Tibial artery (tissue), 4 donors: ENCODE results near the gene KCNK1.

ENCODE experiments used
- DNase-seq, 2 donors: peaks; one replicate each; pipeline ENCODE4 v3.0.0-alpha.2; 2019
- H3K27ac ChIP-seq, 2 donors: fragments of 200-600 bp; sonication (generic) in 1 of 2; 1 replicate in 1 of 2; 2 replicates in 1 of 2; pipeline ENCODE4 v1.5.1; 2018 to 2019; ENCODE audit warnings: mild to moderate bottlenecking in 1 of 2
- H3K27me3 ChIP-seq, 2 donors: fragments of 200-600 bp; sonication (generic) in 1 of 2; one replicate each; pipeline versions ENCODE4 v1.5.1 to v1.6.0; 2016 to 2019
- H3K36me3 ChIP-seq, 3 donors: fragments of 200-600 bp; sonication (generic) in 2 of 3; one replicate each; pipeline ENCODE4 v1.5.1; 2016 to 2019; ENCODE audit warnings: mild to moderate bottlenecking in 2 of 3
- H3K4me1 ChIP-seq, 4 donors: fragments of 200-600 bp; sonication (generic) in 2 of 4; 1 replicate in 3 of 4; 2 replicates in 1 of 4; pipeline ENCODE4 v1.5.1; 2016 to 2019
- H3K4me3 ChIP-seq, 2 donors: fragments of 200-600 bp; sonication (generic) in 1 of 2; 1 replicate in 1 of 2; 2 replicates in 1 of 2; pipeline ENCODE4 v1.5.1; 2018 to 2019; ENCODE audit warnings: mild to moderate bottlenecking in 2 of 2
- H3K9me3 ChIP-seq, 3 donors: fragments of 200-600 bp; sonication (generic) in 1 of 3; one replicate each; pipeline ENCODE4 v1.5.1; 2016 to 2019
- intact Hi-C: fragments of 100-400 bp; cut with DNase I; formaldehyde crosslinking; loops from one replicate; pipeline ENCODE4 v1.15.0; 2023; ENCODE audit warnings: low total_unique reads
- TF ChIP-seq, protein P1 (sequence below), 2 experiments: fragments of 200-600 bp in 1 of 2; fragments of 450-650 bp in 1 of 2; IDR thresholded peaks; one replicate each; pipeline ENCODE4 v1.5.1; 2017 to 2019; ENCODE audit warnings: antibody characterized with exemption in 2 of 2, mild to moderate bottlenecking in 1 of 2, moderate library complexity in 1 of 2

KCNK1 gene

DNA sequence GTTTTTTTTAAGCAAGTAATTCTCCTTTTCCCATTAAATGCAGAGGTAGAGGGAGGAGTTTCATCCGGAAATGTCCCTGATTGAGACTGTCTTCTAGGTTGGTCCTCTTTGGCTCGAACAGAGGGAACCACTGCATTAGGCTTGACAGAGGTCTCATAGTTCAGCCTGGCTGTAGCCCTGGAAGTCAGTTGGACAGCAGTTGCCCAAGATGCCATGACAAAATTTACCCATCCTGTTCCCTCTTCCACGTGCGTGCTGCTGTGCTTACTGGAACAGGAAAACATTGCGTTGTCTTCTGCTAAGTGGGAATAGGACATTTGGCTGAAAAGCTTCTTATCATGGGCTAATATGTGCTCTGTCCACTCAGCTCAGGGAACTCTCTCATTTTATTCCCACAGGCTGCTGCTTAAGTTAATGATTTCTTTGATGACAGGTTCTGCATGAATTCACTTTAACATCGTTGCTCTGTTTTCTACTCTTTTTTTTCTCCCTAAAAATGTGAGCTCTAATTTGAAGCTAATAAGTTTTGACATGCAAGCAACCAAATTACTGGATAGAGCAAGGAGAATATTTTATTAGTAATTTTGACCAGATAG lies 18.0 kb downstream of the KCNK1 start:
- Histone ChIP-seq H3K27me3 (no peaks in the 10 kb centered on the region), H3K9me3 (no peaks in the 10 kb centered on the region), H3K36me3 (no peaks in the 10 kb centered on the region), H3K4me3 (no peak overlapping the region), H3K27ac (no peak overlapping the region), H3K4me1 (no peaks in the 10 kb centered on the region)
- DNase-seq = no peak
- TF ChIP-seq, protein P1, sequence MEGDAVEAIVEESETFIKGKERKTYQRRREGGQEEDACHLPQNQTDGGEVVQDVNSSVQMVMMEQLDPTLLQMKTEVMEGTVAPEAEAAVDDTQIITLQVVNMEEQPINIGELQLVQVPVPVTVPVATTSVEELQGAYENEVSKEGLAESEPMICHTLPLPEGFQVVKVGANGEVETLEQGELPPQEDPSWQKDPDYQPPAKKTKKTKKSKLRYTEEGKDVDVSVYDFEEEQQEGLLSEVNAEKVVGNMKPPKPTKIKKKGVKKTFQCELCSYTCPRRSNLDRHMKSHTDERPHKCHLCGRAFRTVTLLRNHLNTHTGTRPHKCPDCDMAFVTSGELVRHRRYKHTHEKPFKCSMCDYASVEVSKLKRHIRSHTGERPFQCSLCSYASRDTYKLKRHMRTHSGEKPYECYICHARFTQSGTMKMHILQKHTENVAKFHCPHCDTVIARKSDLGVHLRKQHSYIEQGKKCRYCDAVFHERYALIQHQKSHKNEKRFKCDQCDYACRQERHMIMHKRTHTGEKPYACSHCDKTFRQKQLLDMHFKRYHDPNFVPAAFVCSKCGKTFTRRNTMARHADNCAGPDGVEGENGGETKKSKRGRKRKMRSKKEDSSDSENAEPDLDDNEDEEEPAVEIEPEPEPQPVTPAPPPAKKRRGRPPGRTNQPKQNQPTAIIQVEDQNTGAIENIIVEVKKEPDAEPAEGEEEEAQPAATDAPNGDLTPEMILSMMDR (IDR thresholded peaks at IDR 0.05) = no peak
- intact Hi-C loops = no loop called here

DNA sequence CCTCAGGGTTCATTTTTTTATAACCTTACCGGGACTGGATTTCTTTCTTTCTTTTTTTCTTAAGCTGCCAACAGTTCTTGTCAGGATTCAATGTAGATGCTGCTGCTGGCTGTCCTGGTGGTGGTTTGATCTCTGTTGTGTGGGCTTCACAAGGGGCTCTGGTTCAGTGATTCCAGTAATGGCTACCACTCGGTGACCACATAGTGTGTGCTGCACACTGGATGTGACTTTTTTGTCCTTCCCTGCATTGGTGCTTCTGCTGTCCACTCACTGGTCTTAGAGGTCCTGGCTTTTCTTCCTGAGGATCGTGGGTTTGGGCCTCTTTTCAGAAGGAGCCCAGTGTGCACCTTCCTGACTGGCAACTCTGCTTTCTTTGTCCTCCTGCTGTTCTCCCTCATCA lies 18.5 kb downstream of the KCNK1 start:
- intact Hi-C loops = no loop called here
- Histone ChIP-seq H3K4me3 (no peak overlapping the region), H3K9me3 (no peaks in the 10 kb centered on the region), H3K27ac (no peak overlapping the region), H3K4me1 (no peaks in the 10 kb centered on the region), H3K36me3 (no peaks in the 10 kb centered on the region), H3K27me3 (no peaks in the 10 kb centered on the region)
- no peak for DNase-seq
- TF ChIP-seq, protein P1 (IDR thresholded peaks at IDR 0.05) = no peak

DNA sequence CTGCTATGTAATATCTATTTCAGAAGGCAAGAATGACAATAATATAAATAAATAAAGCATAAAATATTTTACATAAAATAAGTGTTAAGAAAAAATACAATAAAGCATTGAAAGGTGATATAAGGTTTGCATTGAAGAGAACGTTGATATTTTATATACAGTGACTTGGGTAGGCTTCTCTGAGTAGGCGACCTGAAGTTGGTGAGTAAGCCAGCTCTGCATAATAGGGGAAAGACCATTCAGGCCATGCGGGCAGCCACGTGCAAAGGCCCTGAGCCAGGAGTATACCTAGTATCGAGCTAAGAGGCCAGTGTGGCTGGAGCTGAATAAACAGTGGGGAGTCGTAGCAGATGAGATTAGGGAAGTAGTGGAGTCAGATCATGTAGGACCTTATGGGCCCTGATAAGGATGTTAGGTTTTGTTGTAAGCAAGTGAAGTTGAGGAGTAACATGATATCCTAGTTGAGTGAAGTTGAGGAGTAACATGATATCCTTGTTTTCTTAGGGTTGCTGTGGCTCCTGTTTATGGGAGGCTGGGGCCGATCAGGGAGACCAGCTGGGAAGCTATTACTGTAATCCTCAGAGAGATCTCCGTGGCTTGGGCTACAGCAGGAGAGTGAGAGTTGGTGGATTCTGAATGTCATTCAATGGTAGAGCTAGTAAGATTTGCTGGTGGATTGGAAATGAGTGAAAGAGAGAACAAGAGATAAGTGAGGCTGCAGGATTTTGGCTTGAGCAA lies 22.0 kb downstream of the KCNK1 start:
- no peak for DNase-seq
- no peaks in the 10 kb centered on the region for H3K27me3 ChIP-seq
- no peaks in the 10 kb centered on the region for H3K36me3 ChIP-seq
- H3K9me3 ChIP-seq = no peaks in the 10 kb centered on the region
- no peak overlapping the region for H3K27ac ChIP-seq
- no peak overlapping the region for H3K4me3 ChIP-seq
- H3K4me1 ChIP-seq = no peaks in the 10 kb centered on the region
- intact Hi-C loops = no loop called here
- TF ChIP-seq, protein P1 (IDR thresholded peaks at IDR 0.05) = no peak

DNA sequence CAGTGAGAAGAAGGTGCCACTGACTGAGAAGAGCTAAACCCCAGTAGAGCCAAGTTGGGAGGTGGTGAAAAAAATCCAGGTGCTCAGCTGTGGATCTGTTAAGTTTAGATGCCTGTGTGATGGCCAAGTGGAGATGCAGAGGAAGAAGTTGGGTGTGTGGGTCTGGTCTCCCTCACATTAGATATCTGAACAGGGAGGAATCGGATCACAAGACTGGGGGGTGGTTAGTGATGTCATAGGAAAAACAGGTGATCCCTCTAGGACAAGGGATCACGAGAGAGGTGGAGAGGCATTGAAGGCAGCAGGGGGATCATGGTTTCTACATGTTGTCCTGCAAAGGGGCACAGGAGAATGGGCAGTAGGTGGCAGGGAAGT lies 22.6 kb downstream of the KCNK1 start:
- intact Hi-C loops = no loop called here
- no peaks in the 10 kb centered on the region for H3K27me3 ChIP-seq
- H3K27ac ChIP-seq = no peak overlapping the region
- no peaks in the 10 kb centered on the region for H3K36me3 ChIP-seq
- H3K4me1 ChIP-seq = no peaks in the 10 kb centered on the region
- H3K9me3 ChIP-seq = no peaks in the 10 kb centered on the region
- DNase-seq = no peak
- TF ChIP-seq, protein P1 (IDR thresholded peaks at IDR 0.05) = no peak
- H3K4me3 ChIP-seq = no peak overlapping the region

DNA sequence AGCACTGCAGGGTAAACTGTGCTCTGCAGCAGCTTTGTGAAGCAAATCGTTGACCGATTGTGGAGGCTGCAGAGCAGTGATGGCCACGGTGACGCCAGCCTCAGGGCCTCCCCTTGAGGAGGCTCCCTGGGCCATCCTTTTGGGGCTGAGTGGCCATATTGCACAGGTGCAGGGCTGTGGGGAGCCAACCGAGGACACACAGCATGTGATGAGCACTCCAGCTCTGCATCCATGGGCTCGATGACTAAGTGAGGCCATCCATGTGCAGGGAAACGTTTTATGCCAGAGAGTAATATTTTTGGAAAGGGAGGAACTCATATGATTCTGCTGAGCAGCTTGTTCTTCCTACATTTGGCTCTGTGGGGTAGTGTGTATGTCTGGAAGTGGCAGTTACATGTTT lies 24.6 kb downstream of the KCNK1 start:
- no peaks in the 10 kb centered on the region for H3K9me3 ChIP-seq
- no peaks in the 10 kb centered on the region for H3K27me3 ChIP-seq
- intact Hi-C loops = no loop called here
- no peak overlapping the region for H3K27ac ChIP-seq
- no peak overlapping the region for H3K4me3 ChIP-seq
- TF ChIP-seq, protein P1 (IDR thresholded peaks at IDR 0.05) = no peak
- no peaks in the 10 kb centered on the region for H3K4me1 ChIP-seq
- H3K36me3 ChIP-seq = no peaks in the 10 kb centered on the region
- DNase-seq = no peak
